ENCODE data around the gene SYTL5.

GRCh38 chrX:38006291-38006690 is at the start of gene SYTL5:
- TF ChIP-seq REST (IDR thresholded peaks at IDR 0.05; ENCODE audit: unreplicated experiment) (no peak), POLR2AphosphoS5 (IDR thresholded peaks at IDR 0.05; ENCODE audit: low read depth) (no peak), CTCF (conservative IDR thresholded peaks at IDR 0.05; ENCODE audit: low read depth in 2 of 2) (no peak), JUNB (IDR thresholded peaks at IDR 0.05; ENCODE audit: unreplicated experiment) (no peak), EZH2 (IDR thresholded peaks at IDR 0.05; ENCODE audit: low read depth, unreplicated experiment) (no peak)

Data from GM23338 (cell line).